Ureter (tissue), 1 donor: Measurements from ENCODE around the gene PSMB3. TPM values are rescaled to one million over a fixed set of nuclear protein-coding genes. Genes with fewer than 3 reads are reported as not detected.
A peak's percentile ranks its signal among the peaks of the same experiment; 100 is the strongest.

Experiments used
- DNase-seq: peaks from one replicate; pipeline ENCODE4 v3.0.0-alpha.2; 2020; ENCODE audit warnings: low spot score
- total RNA-seq: library from RNA; stranded (reverse); gene quantifications from one replicate; pipeline ENCODE4 v1.2.4, GENCODE V29; 2023
- donor health status: DM: yes; HTN: yes; CAD: no.

The PSMB3 gene
- total RNA-seq, 1 donor from 2014 or later: 156 TPM

DNA sequence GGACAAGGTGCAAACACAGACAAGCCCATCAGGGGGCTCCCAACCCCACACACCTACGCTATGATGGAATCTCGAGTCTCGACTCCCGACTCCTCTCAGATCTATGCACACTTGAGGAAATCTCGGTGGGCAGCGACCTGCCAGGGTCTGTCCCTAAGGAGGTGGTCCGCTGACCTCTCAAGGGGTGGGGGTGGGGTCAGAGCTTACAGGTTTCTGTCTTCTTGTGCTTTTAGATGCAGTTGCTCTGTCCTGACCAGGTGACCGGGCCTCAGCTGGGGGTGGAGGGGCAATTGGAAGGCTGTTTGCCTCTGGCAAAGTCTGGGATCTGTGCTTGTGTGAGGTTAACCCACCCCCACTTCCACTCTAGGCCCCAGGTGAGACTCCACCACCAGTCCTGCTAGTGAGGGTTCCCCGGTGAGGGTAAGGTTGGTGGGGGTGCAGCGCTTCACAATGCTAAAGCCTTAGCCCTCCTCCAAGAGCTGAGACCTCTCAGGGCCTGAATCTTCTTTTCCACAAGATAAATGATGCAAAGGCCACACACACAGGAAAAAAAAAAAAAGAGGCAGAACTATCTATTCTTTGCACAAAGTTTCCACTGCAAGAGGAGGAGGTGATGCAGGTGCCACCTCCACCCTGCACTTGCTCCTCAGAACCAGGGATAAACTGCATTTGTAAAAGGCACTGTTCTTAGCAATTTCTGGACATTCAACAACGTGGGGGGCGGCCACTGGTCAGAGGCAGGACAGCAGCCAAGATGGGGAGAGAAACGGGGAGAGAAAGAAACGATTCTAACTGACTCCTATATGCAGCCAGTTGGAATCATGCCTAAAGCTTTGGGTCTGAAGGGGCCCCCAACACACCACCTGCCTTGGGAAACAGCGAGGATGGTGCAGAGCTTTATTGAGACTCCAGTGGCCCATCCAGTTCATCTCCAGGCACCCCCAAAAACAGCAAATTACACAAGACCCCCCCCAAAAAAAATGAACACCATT lies 18.3 kb upstream of the PSMB3 start:
- no peak for DNase-seq

- DNase-seq: peak; percentile 70
These were observed 17.2 kb upstream of the PSMB3 start for GRCh38 chr17:38735161-38735997.

GRCh38 chr17:38738007-38738662 lies 14.4 kb upstream of the PSMB3 start:
- no peak for DNase-seq

- no peak for DNase-seq
These were observed 13.9 kb upstream of the PSMB3 start for GRCh38 chr17:38738686-38739085.

DNA sequence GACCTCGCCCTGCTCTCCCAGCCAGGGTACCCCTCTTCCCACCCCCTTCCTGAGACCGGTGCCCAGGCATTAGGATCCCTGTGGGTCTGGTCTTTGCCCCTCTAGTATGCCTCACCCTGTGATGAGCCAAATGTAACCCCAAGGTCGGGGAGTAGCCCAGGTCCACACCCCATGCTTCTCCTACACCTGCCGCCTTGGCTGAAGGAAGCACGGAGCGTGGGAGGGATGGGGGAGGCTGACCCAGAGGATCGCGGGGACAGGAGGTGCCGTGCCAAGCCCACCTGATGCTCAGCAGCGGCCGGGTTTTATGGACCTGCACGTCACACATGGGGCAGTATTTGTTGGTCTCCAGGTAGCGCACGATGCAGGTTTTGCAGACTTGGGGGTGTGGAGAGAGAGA lies 13.2 kb upstream of the PSMB3 start:
- DNase-seq: no peak

DNA sequence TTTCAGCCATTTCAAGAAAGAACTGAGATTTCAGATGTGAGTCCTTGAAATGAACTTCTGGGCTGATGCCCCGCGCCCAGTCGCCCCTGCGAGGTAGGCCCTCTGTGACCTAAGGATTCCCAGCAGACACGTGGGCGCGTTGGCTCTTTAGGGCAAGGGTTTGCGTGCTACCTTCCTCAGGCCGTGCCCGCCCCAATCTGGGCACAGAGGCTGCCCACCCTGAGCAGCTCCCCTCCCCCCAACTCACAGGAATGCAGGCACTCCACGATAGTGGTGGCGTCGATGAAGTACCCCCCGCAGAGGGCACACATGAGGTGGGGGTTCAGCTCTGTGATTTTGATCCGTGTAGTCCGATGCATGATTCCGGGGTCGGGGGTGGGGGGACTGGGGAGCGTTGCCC lies 12.5 kb upstream of the PSMB3 start:
- DNase-seq: no peak

GRCh38 chr17:38740806-38741205 lies 11.7 kb upstream of the PSMB3 start:
- DNase-seq: no peak

- DNase-seq: no peak
These were observed 11.1 kb upstream of the PSMB3 start for GRCh38 chr17:38741461-38741860.

DNA sequence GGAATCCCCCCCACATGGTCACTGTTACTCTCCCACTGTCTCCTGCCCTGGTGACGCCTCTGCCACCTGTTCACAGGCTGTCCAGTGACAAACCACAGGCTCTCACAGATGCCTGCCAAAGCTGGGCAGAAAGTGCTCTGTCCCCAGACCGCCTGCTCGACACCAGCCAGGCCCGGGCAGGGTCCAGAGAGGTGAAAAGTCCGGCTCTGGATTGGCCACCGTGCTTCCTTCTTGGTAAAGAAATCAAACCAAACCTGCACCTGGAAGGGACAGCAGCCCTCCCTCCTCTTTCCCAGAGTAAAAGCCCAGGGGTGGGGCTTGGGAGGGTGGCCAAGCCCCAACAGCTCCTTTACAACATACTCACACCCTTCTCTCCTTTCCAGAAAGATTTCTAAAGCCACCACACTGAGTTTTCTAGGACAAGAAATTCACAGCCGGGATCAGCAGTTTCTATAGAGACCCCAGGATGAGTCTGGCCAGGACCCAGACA lies 10.6 kb upstream of the PSMB3 start:
- DNase-seq: no peak

GRCh38 chr17:38742411-38743308 lies 9.9 kb upstream of the PSMB3 start:
- DNase-seq: peak; percentile 79

GRCh38 chr17:38743556-38744171 lies 8.9 kb upstream of the PSMB3 start:
- no peak for DNase-seq

DNA sequence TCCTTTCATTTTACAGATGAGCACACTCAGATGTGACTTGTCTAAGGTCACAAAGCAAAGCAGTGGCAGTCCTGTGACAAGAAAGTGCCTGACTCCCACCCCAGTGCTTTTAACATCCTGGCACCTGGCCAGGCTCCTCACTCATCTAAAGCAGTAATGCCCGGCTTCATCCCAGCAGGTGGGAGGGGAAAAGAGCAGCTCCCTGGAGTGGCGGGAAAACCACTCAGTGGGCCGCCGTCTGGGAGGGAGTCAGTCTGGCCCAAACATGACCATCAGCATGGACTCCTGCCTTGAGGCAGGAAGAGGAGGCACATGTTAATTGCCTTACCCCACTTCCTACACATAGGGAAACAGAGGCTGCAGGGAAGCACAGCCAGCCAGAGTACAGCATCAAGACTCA lies 7.0 kb upstream of the PSMB3 start:
- no peak for DNase-seq

- no peak for DNase-seq
These were observed 6.3 kb upstream of the PSMB3 start for GRCh38 chr17:38746004-38746848.

DNA sequence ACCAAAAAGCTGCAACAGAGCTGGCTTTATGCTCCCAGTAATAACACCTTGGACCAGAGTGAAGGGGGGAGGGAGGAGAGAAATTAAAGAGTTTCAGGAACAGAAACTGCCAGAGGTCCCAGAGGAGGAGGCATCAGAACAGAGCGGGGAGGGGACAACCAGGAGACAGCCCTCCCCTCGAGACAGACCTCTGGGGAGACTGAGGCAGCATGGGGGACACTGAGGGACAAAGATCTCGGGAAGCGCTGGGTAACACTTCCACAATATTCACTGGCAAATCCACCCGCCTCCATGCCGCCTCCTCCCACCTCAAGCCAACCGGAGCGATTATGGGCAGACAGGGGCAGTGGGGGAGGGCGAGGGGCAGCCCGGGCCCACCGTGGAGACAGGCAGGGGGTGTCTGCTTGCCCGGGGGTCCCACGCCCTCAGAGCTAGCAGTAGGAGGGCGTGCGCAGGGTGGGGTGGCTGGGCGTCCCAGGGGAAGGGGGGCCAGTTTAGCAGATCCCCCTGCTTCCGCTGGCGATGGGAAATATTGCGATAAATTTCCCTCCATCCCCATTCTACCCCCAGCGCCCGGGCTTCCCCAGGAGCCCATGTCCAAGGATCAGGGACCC lies 5.6 kb upstream of the PSMB3 start:
- no peak for DNase-seq

DNA sequence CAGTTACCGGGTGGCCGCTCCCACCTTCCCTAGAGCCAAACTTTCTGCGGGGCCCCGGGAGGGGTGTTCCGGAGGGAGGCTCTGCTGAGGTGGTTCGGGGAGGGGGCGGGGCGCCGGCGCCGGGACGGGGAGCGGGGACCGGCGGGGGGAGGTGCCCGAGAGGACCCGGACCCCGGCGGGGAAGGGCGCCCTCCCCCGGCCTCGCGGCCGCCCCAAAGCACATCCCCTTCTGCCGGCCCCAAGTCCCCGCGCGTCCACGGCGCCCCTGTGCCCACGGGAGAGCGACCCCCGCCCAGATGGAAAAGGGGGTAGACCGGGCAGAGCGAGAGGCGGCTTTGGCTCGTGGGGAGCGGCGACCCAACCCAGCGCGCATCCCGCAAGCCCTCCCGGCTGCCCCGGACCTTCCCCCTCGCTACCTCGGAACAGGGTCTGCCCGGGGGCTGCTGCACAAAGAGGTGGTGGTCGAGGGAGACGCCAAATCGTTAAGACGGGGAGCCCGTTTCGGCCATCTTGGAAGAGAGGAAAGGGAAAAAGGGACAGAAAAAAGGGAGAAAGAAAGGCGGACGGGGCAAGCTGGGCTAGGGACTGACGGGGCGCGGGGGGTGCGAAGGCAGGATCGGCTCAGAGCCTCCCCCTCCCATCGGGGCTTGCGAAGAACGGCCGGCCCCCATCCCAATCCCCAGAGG lies 4.9 kb upstream of the PSMB3 start:
- DNase-seq: no peak

DNA sequence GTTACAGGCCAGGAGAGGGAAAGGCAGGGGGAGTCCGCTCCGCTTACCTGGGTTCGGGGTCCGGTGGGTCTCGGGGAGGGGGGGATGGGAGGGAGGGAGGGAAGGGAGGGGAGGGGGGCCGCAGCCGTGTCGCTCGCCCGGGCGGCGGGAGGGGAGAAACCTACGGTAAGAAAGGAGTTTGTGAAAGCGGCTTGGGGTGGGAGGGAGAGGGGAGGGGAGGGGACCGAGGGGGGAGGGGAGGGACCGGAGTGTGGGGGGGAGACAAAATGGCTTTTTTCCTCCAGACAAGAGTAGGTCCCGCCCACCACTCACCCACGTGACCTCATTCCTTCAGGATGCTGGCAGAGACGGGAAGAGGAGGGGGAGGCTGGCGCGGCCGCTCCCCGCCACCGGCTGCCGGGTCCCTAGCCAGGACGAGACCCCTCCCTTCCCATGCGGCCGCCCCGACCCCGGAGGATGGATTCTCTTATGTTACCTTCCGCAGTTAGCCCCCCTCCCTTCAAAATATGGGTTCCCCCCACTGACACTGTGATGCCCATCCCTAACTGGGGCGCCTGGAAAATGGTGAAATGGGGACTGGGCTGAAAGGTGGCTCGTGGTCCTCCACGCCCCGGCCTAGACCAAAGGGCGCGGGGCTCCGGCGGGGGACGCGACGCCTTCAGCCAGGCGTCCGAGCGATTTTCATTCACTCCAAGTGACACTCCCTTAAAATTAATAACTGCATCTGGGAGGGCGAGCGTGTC lies 4.2 kb upstream of the PSMB3 start, which contains the start of gene PCGF2:
TSS of gene PCGF2 (minus strand) at position 188 of the 743 bp plus-strand sequence. CDS start 7,934 bp downstream, outside the sequence.
- peak; percentile 94 for DNase-seq

DNA sequence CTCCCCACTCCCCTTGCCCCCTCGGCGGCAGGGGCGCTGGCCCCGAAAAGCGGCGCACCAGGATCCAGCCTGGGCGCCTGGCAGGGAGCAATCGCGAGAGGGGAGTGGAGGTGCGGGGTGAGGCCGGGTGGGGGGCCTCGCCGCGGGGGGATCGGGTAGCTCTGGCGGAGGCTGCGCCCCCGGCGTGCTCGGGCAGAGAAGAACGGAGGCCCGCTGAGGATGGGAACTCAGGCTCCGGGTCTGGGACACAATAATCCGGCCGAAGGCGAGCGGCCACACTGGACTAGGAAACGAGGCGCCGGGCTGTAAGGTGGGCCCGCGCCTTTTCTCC lies 3.7 kb upstream of the PSMB3 start:
- DNase-seq: no peak
